ENCODE measurements around the gene WDR31. TPM values are rescaled to one million over a fixed set of nuclear protein-coding genes. Genes with fewer than 3 reads are reported as not detected.

WDR31 gene
- total RNA-seq, 4 donors from 2014 or later: 0.29 to 3.6 (median 2.8) TPM

DNA sequence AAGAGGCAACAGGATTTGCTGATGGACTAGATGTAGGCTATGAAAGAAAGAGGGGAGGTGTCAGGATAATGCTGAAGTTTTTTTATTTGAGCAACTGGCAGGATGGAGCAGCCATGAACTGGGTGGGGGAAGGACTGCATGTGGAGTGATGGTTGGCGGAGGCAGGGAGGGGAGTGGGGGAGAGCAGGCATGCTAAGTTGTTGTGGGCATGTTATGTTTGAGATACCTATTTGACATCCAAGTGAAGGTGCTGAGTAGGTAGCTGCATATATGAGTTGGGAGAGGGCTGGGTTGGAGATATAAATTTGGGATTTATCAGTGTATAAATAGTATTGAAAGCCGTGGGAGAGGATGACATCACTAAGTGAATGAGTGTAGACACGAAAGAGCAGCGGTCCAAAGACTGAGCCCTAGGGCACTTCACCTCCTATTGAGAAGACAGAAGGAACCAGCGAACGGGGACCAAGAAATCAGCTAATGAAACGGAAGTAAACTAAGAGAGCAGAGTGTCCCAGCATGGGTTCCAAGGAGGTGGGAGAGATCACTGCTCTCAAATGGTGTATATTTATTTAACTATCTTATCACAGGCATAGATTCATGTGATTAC lies 16.7 kb upstream of the WDR31 start:
- Histone ChIP-seq H3K4me1 (no peaks in the 10 kb centered on the region), H3K27me3 (no peaks in the 10 kb centered on the region), H3K4me3 (no peak overlapping the region), H3K27ac (no peak overlapping the region), H3K36me3 (no peaks in the 10 kb centered on the region), H3K9me3 (no peaks in the 10 kb centered on the region)
- intact Hi-C loops (cut with DNase I; ENCODE audit: low total_unique reads): no loop called here
- TF ChIP-seq, protein P1, sequence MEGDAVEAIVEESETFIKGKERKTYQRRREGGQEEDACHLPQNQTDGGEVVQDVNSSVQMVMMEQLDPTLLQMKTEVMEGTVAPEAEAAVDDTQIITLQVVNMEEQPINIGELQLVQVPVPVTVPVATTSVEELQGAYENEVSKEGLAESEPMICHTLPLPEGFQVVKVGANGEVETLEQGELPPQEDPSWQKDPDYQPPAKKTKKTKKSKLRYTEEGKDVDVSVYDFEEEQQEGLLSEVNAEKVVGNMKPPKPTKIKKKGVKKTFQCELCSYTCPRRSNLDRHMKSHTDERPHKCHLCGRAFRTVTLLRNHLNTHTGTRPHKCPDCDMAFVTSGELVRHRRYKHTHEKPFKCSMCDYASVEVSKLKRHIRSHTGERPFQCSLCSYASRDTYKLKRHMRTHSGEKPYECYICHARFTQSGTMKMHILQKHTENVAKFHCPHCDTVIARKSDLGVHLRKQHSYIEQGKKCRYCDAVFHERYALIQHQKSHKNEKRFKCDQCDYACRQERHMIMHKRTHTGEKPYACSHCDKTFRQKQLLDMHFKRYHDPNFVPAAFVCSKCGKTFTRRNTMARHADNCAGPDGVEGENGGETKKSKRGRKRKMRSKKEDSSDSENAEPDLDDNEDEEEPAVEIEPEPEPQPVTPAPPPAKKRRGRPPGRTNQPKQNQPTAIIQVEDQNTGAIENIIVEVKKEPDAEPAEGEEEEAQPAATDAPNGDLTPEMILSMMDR (IDR thresholded peaks at IDR 0.05): no peak
- no peak for TF ChIP-seq POLR2A (IDR thresholded peaks at IDR 0.05)
- DNase-seq: no peak

DNA sequence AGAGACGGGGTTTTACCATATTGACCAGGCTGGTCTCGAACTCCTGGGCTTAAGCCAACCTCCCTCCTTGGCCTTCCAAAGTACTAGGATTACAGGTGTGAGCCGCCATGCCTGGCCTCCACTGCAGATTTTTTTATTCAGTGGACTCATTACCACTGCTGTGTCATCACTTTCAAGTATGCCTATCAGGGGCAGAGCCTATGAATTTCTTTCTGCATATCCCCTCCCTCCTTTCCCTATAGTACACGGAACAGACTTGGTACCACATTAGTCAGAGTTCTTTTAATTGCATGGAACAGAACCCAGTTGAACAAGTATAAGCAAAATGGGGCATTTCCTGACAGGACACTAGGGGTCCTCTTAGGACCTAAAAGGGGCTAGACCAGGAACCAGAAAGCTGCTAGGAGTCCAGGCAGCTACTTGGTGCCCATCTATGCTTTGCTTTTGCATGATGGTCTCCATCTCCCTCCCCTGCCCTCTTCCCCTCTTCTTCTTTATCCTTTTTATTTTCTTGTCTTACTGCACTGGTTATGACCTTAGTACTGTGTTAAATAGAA lies 15.0 kb upstream of the WDR31 start:
- peaks cover 0 to 10% of the 10 kb centered on the region in 2 donors for H3K27me3 ChIP-seq

DNA sequence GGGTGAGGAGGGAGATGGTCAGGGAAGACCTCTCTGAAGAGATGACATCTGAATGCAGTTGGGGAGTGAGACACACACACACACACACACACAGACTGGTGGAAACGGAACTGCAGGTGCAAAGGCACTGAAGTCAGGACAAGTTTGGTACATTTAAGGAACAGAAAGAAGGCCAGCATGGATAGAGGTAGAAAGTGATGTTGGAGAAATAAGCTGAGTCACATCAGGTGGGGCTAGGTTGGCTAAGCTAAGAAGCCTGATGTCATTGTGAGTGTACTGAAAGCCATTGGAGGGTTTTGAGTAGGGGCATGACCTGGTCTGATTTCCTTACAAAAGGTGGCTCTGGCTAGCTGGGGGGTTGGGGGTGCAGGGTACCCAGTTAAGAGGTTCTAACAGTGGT lies 12.3 kb upstream of the WDR31 start:
- TF ChIP-seq, protein P1 (IDR thresholded peaks at IDR 0.05): no peak
- TF ChIP-seq POLR2A (IDR thresholded peaks at IDR 0.05): no peak
- Histone ChIP-seq H3K4me3 (no peak overlapping the region), H3K27me3 (peaks cover 3 to 14% of the 10 kb centered on the region in 2 donors), H3K9me3 (no peaks in the 10 kb centered on the region), H3K4me1 (peaks cover 0 to 10% of the 10 kb centered on the region in 2 donors), H3K36me3 (no peaks in the 10 kb centered on the region), H3K27ac (no peak overlapping the region)
- intact Hi-C loops (cut with DNase I; ENCODE audit: low total_unique reads): no loop called here
- DNase-seq: no peak

More for the DNA sequence above, 15.0 kb upstream of the WDR31 start:
- no peak for DNase-seq
- Histone ChIP-seq H3K27ac (no peak overlapping the region), H3K36me3 (no peaks in the 10 kb centered on the region), H3K4me1 (no peaks in the 10 kb centered on the region), H3K9me3 (no peaks in the 10 kb centered on the region), H3K4me3 (no peak overlapping the region)
- intact Hi-C loops (cut with DNase I; ENCODE audit: low total_unique reads): no loop called here
- TF ChIP-seq, protein P1 (IDR thresholded peaks at IDR 0.05): no peak
- TF ChIP-seq POLR2A (IDR thresholded peaks at IDR 0.05): no peak

DNA sequence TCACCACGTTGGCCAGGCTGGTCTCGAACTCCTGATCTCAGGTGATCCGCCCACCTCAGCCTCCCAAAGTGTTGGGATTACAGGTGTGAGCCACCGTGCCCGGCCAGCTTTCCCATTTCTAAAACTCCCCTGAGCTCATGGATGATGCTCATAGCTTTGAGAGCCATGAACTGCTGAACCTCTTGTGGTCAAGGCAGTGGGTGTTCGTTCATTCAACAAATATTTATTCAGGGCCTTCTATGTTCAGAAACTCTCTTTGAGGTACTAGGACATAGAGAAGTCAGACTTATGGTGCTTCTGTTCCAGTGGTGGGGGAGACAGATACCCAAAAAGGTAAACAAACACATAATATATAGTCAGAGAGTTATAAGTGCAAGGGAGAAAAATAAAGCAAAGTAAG lies 11.9 kb upstream of the WDR31 start:
- no peak overlapping the region for H3K27ac ChIP-seq
- DNase-seq: no peak
- H3K27me3 ChIP-seq: peaks cover 3 to 14% of the 10 kb centered on the region in 2 donors
- H3K4me3 ChIP-seq: no peak overlapping the region
- no peaks in the 10 kb centered on the region for H3K9me3 ChIP-seq
- intact Hi-C loops (cut with DNase I; ENCODE audit: low total_unique reads): no loop called here
- no peaks in the 10 kb centered on the region for H3K36me3 ChIP-seq
- H3K4me1 ChIP-seq: peaks cover 0 to 10% of the 10 kb centered on the region in 2 donors
- no peak for TF ChIP-seq POLR2A (IDR thresholded peaks at IDR 0.05)
- TF ChIP-seq, protein P1 (IDR thresholded peaks at IDR 0.05): no peak

DNA sequence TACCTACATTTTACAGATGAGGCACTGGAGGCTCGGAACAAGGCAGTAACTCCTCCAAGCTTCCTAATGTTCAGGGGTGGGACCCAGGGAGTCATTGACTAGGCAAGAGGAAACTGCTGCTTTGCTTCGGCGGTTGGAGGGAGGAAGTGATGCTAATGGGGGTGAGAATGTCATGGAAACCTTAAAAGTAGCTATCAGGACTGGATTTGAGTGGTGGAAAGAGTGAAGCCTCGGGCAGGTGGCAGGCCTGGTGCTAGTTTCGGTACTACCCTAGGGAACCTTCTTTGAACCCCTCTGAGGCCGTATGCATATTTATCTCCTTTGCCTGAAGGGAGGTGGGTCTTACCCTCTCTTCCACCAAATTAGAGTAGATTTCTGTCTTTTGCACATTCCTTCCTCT lies 10.9 kb upstream of the WDR31 start:
- peaks cover 3 to 14% of the 10 kb centered on the region in 2 donors for H3K27me3 ChIP-seq
- TF ChIP-seq, protein P1 (IDR thresholded peaks at IDR 0.05): no peak
- no peak for TF ChIP-seq POLR2A (IDR thresholded peaks at IDR 0.05)
- H3K4me3 ChIP-seq: no peak overlapping the region
- no peaks in the 10 kb centered on the region for H3K9me3 ChIP-seq
- intact Hi-C loops (cut with DNase I; ENCODE audit: low total_unique reads): no loop called here
- no peak overlapping the region for H3K27ac ChIP-seq
- H3K36me3 ChIP-seq: no peaks in the 10 kb centered on the region
- H3K4me1 ChIP-seq: peaks cover 0 to 10% of the 10 kb centered on the region in 2 donors
- no peak for DNase-seq
